Hippocampal formation (tissue), 2 donors: Measurements from ENCODE around the gene SLC9C1.
A peak's percentile ranks its signal among the peaks of the same experiment; 100 is the strongest.

ENCODE experiments used
- DNase-seq, 2 donors: peaks; one replicate each; lab custom pipeline; 2025; lab: John Stamatoyannopoulos, UW

The SLC9C1 gene

GRCh38 chr3:112111785-112112402, 182.1 kb downstream of the SLC9C1 start:
- DNase-seq: peak; percentile 25 to 50

- no peak for DNase-seq
These were observed 184.7 kb downstream of the SLC9C1 start for GRCh38 chr3:112109322-112109721.

- DNase-seq: no peak
These were observed 189.2 kb downstream of the SLC9C1 start for GRCh38 chr3:112104774-112105173.

- no peak for DNase-seq
These were observed 192.1 kb downstream of the SLC9C1 start for GRCh38 chr3:112101916-112102315.

- DNase-seq: no peak
These were observed 196.6 kb downstream of the SLC9C1 start for GRCh38 chr3:112097378-112097777.

GRCh38 chr3:112096176-112096575, 197.8 kb downstream of the SLC9C1 start:
- DNase-seq: no peak

GRCh38 chr3:112095731-112096130, 198.3 kb downstream of the SLC9C1 start:
- no peak for DNase-seq

- DNase-seq: no peak
These were observed 200.9 kb downstream of the SLC9C1 start for GRCh38 chr3:112093180-112093522.

- DNase-seq: no peak
These were observed 201.4 kb downstream of the SLC9C1 start for GRCh38 chr3:112092496-112093179.

GRCh38 chr3:112090887-112091586, 203.0 kb downstream of the SLC9C1 start:
- DNase-seq: no peak
